Natural killer cell (primary cell): ENCODE measurements around the gene MALL. TPM values are rescaled to one million over a fixed set of nuclear protein-coding genes. Genes with fewer than 3 reads are reported as not detected.
"Not testable (repeated sequence)": the region's sequence is repeated elsewhere in the genome, so short reads cannot be mapped to it uniquely, and the experiment has no call there.

ENCODE experiments used
- ATAC-seq, 3 donors: fragments of 150-1000 bp in 2 of 3; fragments of 200-7000 bp in 1 of 3; cut with Tn5 transposase; 1 replicate in 1 of 3; 2 replicates in 2 of 3; pipeline ENCODE4 v1.10.0; 2021; ENCODE audit warnings: mild to moderate bottlenecking in 2 of 3, moderate library complexity in 2 of 3
- DNase-seq, 2 donors: peaks; one replicate each; pipeline versions ENCODE4 v3.0.0 to v3.0.0-alpha.2; 2013 to 2021; ENCODE audit warnings: mixed read lengths in 1 of 2
- H3K27ac ChIP-seq: one replicate; pipeline ENCODE4 v1.5.1; 2013; ENCODE audit warnings: mild to moderate bottlenecking, low read length
- H3K27me3 ChIP-seq: one replicate; pipeline ENCODE4 v1.6.1; 2013; ENCODE audit warnings: low read length; ENCODE audit not compliant: control insufficient read depth, insufficient read depth
- H3K36me3 ChIP-seq: one replicate; pipeline ENCODE4 v1.6.1; 2013; ENCODE audit warnings: low read length; ENCODE audit not compliant: control insufficient read depth, insufficient read depth
- H3K4me1 ChIP-seq: one replicate; pipeline ENCODE4 v1.6.1; 2013; ENCODE audit warnings: low read length; ENCODE audit not compliant: control insufficient read depth, insufficient read depth
- H3K4me3 ChIP-seq: one replicate; pipeline ENCODE4 v1.5.1; 2013; ENCODE audit warnings: low read length
- H3K9me3 ChIP-seq: one replicate; pipeline ENCODE4 v1.6.1; 2013; ENCODE audit warnings: low read length; ENCODE audit not compliant: control insufficient read depth, insufficient read depth
- H3K27ac Mint-ChIP-seq, 2 donors: one replicate each; pipeline ENCODE4 v1.8.0; 2022; ENCODE audit warnings: mild to moderate bottlenecking in 2 of 2, mixed read lengths in 2 of 2, moderate library complexity in 1 of 2
- H3K27me3 Mint-ChIP-seq, 2 donors: one replicate each; pipeline ENCODE4 v1.8.0; 2022; ENCODE audit warnings: low read depth in 2 of 2, mixed read lengths in 2 of 2
- H3K36me3 Mint-ChIP-seq: one replicate; pipeline ENCODE4 v1.8.0; 2022; ENCODE audit warnings: mixed read lengths
- H3K4me1 Mint-ChIP-seq, 2 donors: one replicate each; pipeline ENCODE4 v1.8.0; 2022; ENCODE audit warnings: mixed read lengths in 2 of 2
- H3K4me3 Mint-ChIP-seq: one replicate; pipeline ENCODE4 v1.8.0; 2022; ENCODE audit warnings: mild to moderate bottlenecking, moderate library complexity, mixed read lengths
- H3K9me3 Mint-ChIP-seq, 2 donors: one replicate each; pipeline ENCODE4 v1.8.0; 2022; ENCODE audit warnings: mixed read lengths in 2 of 2
- CTCF ChIP-seq: fragments of 200-600 bp; IDR thresholded peaks from one replicate; pipeline ENCODE4 v1.8.0; 2022; ENCODE audit warnings: antibody characterized with exemption
- WGBS: methylation state at CpG from one replicate; pipeline ENCODE4 v1.1.7; 2013; ENCODE audit warnings: missing lambda C conversion rate; ENCODE audit not compliant: insufficient coverage; 5-methylcytosine and 5-hydroxymethylcytosine counted together
- intact Hi-C: fragments of 100-400 bp; cut with micrococcal nuclease; formaldehyde crosslinking; loops from one replicate; pipeline ENCODE4 v1.14.2; 2022
- total RNA-seq, 4 donors: library from RNA; stranded (reverse); fragments of 120-200 nt in 1 of 4; gene quantifications; one replicate each; pipeline versions ENCODE4 v1.2.3 to v1.2.4, GENCODE V29; 2013 to 2022

MALL gene
- total RNA-seq, 3 donors from 2014 or later (not counting 1 experiment from before 2014, with no cell fraction given): not detected

GRCh38 chr2:110101901-110102803 lies 13.5 kb downstream of the MALL start:
- no peaks in the 10 kb centered on the region for H3K9me3 ChIP-seq
- peaks cover 0 to 7% of the 10 kb centered on the region in 2 donors for H3K4me1 Mint-ChIP-seq
- intact Hi-C loops: no loop called here
- no peaks in the 10 kb centered on the region for H3K27me3 ChIP-seq
- no peak for TF ChIP-seq CTCF
- H3K4me1 ChIP-seq: no peaks in the 10 kb centered on the region
- no peaks in the 10 kb centered on the region for H3K36me3 ChIP-seq
- no peak overlapping the region for H3K27ac Mint-ChIP-seq
- no peak overlapping the region for H3K4me3 ChIP-seq
- WGBS: 78% methylated on average over 9 of the region's 9 CpGs
- H3K4me3 Mint-ChIP-seq: no peak overlapping the region
- DNase-seq: no peak
- no peak for ATAC-seq
- no peak overlapping the region for H3K27ac ChIP-seq
- H3K27me3 Mint-ChIP-seq: peaks cover 6 to 20% of the 10 kb centered on the region in 2 donors
- H3K36me3 Mint-ChIP-seq: no peaks in the 10 kb centered on the region
- H3K9me3 Mint-ChIP-seq: no peaks in the 10 kb centered on the region

GRCh38 chr2:110101280-110101844 lies 14.3 kb downstream of the MALL start:
- no peaks in the 10 kb centered on the region for H3K4me1 ChIP-seq
- ATAC-seq (no peak), DNase-seq (no peak)
- H3K9me3 Mint-ChIP-seq: no peaks in the 10 kb centered on the region
- H3K4me3 ChIP-seq: no peak overlapping the region
- H3K27me3 ChIP-seq: no peaks in the 10 kb centered on the region
- H3K4me3 Mint-ChIP-seq: no peak overlapping the region
- 15% methylated on average over 11 of the region's 11 CpGs for WGBS
- H3K27me3 Mint-ChIP-seq: peaks cover 6 to 16% of the 10 kb centered on the region in 2 donors
- peaks cover 0 to 7% of the 10 kb centered on the region in 2 donors for H3K4me1 Mint-ChIP-seq
- H3K9me3 ChIP-seq: no peaks in the 10 kb centered on the region
- no peaks in the 10 kb centered on the region for H3K36me3 Mint-ChIP-seq
- H3K27ac Mint-ChIP-seq: no peak overlapping the region
- no peaks in the 10 kb centered on the region for H3K36me3 ChIP-seq
- TF ChIP-seq CTCF: no peak
- intact Hi-C loops: no loop called here
- no peak overlapping the region for H3K27ac ChIP-seq

- H3K4me3 ChIP-seq, H3K36me3 Mint-ChIP-seq, H3K27ac ChIP-seq, DNase-seq, H3K4me1 ChIP-seq, H3K9me3 Mint-ChIP-seq, H3K36me3 ChIP-seq, ATAC-seq, intact Hi-C loops, H3K27ac Mint-ChIP-seq, H3K27me3 ChIP-seq, H3K9me3 ChIP-seq, H3K4me3 Mint-ChIP-seq, H3K4me1 Mint-ChIP-seq: not testable (repeated sequence)
- 83% methylated on average over 4 of the region's 4 CpGs for WGBS
- H3K27me3 Mint-ChIP-seq: peaks cover 6 to 12% of the 10 kb centered on the region in 2 donors
Observed at GRCh38 chr2:110100880-110101279, 14.7 kb downstream of the MALL start.

- Mint-ChIP-seq H3K27ac (no peak overlapping the region), H3K27me3 (peaks cover 6 to 12% of the 10 kb centered on the region in 2 donors), H3K4me1 (peaks cover 0 to 7% of the 10 kb centered on the region in 2 donors), H3K9me3 (no peaks in the 10 kb centered on the region), H3K36me3 (no peaks in the 10 kb centered on the region), H3K4me3 (no peak overlapping the region)
- H3K27me3 ChIP-seq: no peaks in the 10 kb centered on the region
- ATAC-seq (no peak), DNase-seq (no peak)
- H3K4me1 ChIP-seq: no peaks in the 10 kb centered on the region
- H3K4me3 ChIP-seq: no peak overlapping the region
- intact Hi-C loops: no loop called here
- H3K36me3 ChIP-seq: no peaks in the 10 kb centered on the region
- H3K27ac ChIP-seq: no peak overlapping the region
- H3K9me3 ChIP-seq: no peaks in the 10 kb centered on the region
- TF ChIP-seq CTCF: no peak
- 73% methylated on average over 7 of the region's 8 CpGs for WGBS
Observed at GRCh38 chr2:110100480-110100879, 15.1 kb downstream of the MALL start.
